NOMO-1 treated with dmso at 0.1 percent for 144 hours (cell line): ENCODE results near the gene SEC14L3.

Experiments used
- DNase-seq: peaks from one replicate; lab custom pipeline; 2025; ENCODE audit not compliant: unreplicated experiment; lab: John Stamatoyannopoulos, UW

The SEC14L3 gene

DNA sequence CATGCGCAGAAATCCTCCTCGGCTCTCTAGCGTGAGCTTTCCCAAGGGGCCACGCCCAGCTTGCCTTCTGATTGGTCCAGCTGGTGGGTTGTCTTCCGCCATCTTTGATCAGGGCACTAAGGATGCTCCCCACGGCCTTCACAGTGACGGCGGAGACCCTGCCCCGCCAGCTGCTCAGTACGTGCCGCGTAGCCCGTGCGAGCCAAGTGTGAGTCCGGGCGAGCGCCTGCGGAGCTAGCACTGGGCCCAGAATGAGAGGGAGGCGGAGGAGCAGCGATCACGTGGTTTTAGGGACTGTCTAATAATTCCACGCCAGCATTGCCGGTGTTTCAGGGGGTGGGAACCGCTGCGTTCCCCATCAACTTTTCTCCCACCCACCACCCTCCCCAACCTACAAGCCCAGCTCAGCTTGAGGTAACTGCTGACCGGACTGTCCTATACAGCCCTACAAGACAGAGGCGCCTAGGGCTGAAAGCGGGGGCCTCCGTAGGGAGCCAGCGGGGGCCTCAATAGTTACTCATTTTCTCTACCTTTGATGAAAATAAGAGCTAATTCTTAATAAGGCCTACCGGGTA is 47.8 kb downstream of the SEC14L3 start:
- DNase-seq, result peak; percentile 97

DNA sequence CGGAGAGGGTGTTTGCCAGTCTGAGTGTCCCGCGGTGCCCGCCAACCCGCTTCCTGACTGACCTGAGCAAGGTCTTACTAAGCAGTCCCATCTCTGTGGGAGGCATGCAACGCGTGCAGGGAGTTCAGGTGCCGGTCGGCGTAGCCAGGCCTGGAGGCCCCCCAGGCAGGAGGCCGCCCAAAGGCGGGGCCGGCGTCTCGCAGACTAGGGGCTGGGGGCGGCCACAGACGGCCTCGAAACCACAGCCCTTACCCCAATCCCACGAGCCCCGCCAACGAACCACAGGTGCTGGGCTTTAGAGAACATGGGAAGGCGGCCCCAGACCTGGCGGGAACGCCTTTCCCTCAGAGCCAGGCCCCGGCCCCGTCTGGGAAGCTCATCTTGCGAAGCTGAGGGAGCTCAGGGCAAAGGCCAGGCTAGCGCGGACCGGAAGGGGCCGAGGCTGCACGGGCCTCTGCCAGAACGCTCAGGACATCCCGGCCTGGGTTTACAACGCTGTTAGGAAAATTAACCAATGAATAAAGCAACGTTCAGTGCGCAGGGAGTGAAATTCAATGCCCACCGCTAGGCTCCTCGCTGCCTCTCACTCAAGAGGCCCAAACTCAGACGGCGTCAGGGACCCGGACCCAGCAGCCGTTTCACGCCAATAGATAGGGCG is 48.4 kb downstream of the SEC14L3 start:
- DNase-seq, result peak; percentile 55

GRCh38 chr22:30422481-30423300 is 49.1 kb downstream of the SEC14L3 start:
- DNase-seq, result no peak

DNA sequence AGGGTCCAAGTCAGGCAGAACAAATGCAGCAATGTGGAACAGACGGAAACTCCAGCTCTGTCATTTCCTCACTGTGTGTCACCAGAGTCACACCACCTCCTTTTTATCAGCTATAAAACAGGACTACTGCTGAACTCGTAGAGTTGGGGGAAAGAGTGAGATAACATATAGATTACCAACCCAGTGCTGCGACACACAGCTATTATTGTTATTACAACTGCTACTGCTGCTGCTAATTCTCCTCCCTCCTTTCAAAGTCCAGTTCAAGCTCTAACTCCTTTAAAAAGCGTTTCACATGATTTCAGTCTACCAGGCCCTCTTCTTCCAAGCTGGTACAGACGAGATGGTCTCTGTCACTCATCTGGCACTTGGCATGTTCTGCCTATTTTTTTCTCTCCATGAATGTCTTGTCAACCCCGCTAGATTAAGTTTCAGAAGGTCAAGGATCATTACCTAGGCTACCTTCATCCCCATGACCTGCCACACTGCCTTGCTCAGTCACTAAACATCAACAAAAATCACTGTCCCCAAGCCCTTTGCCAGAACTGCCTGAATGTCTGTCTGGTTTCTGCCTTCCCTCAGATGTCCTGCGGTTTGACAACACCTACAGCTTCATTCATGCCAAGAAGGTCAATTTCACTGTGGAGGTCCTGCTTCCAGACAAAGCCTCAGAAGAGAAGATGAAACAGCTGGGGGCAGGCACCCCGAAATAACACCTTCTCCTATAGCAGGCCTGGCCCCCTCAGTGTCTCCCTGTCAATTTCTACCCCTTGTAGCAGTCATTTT is 49.9 kb downstream of the SEC14L3 start:
- no peak for DNase-seq

DNA sequence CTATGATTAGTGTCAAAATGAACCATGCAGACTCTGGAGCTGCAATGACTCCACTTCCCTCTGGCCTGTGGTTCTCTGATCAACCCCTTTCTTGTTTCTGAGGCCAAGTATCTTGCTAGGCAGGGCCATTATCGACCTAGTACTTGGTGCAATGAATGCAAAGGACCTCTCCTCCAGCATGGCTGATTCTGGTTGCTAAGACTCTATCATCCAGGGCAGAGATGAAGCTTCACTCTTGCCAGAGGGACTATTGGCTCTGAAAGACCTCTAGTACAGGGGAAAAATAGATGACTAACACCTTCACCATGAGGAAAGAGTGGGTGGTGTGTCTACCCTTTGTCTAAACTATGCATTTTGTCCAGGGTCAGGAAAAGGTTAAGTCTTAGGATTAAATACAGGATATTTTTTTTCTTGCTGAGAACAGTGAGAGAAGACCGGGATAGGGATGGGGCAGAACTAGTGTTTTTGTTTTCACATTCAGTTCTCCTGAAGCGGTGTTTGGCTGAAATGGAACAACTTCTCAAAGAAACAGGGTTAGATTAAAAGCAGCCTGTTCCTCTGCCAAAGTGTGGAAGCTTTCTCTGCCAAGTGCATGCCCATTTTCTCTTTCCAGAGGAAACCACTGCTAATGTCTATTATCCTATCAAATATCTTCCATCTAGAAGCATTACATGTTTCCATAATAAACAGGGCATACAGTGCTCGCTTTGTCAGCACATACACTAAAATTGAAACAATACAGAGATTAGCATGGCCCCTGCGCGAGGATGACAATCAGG is 51.3 kb downstream of the SEC14L3 start:
- DNase-seq, result no peak

- no peak for DNase-seq
These were observed 55.0 kb downstream of the SEC14L3 start for GRCh38 chr22:30416837-30417236.

- no peak for DNase-seq
These were observed 55.4 kb downstream of the SEC14L3 start for GRCh38 chr22:30416403-30416802.

GRCh38 chr22:30414525-30415047 is 57.2 kb downstream of the SEC14L3 start:
- no peak for DNase-seq

DNA sequence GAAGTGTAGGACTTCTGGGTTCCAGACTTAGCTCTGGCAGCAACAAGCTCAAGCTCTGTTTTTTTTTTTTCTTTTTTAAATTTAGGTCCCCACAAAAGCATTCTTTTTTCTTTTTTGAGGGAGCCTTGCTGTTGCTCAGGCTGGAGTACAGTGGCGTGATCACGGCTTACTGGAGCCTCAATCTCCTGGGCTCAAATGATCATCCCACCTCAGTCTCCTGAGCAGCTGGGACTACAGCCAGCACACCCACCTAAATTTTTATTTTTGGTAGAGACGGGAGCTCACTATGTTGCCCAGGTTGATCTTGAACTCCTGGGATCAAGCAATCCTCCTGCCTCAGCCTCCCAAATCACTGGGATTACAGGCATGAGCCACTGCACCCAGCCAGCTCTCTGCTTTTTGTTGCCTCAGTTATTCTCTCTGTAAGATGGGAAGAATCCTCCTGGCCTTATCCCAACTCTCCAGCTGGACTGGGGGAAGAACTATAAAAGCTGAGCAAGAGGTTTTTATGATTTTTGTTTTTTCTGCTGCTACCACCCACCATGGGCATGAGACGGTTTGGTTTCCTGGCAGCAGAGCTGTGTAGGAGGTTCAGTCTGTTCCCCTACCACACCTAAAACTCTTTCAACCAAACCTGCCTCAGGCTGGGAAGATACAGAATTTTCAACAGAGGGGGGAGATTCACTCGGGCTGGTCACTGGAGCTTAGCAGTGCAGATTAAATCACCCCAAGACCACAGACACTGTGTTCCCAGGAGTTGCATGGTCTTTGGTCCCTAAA is 57.9 kb downstream of the SEC14L3 start:
- no peak for DNase-seq

- DNase-seq, result no peak
These were observed 58.8 kb downstream of the SEC14L3 start for GRCh38 chr22:30413001-30413400.

DNA sequence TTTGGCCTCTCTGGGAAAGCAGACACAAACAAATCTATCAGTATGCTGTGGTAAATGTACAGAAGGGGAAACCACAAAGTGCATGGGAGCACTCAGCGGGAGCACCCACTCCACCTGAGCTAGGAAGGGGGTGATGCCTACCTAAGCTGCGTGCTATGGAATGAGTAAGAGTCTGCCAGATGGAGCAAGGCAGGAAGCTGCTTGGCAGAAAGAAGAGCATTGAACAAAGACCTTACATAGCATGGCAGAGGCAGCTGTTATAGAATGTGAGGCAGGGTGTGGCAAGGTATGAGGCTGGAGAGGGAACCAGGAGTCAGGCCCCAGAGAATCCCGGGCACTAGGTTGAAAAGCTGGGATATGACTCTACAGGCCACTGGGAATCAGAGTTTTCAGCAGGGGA is 60.0 kb downstream of the SEC14L3 start:
- no peak for DNase-seq
